Activated T-cell treated with anti-CD3 and anti-CD28 coated beads, Interleukin-2, amount 50 U/mL, for 48 hours (primary cell): ENCODE measurements around the gene EFCAB11.

Experiments used
- DNase-seq, 2 experiments: peaks; one replicate each; pipeline ENCODE4 v3.0.0-alpha.2; 2020

EFCAB11 gene

DNA sequence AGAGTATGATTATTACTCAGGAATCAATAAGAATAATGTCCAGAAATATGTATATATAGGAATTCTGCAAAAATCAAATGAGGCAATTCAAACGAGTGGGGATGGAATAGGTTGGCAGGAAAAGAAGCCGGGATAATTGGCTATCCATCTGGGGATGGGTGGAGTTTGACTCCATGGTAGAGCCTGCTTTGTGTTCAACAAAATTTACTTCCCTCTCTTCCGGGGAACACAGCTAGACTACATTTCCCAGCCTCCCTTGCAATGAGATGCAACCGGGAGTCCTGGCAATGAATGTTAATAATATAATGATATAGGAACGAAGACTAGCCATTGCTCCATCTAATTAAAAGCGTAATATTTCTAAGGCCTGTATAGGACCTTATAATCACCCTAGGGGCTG is 146.6 kb downstream of the EFCAB11 start:
- DNase-seq: no peak

DNA sequence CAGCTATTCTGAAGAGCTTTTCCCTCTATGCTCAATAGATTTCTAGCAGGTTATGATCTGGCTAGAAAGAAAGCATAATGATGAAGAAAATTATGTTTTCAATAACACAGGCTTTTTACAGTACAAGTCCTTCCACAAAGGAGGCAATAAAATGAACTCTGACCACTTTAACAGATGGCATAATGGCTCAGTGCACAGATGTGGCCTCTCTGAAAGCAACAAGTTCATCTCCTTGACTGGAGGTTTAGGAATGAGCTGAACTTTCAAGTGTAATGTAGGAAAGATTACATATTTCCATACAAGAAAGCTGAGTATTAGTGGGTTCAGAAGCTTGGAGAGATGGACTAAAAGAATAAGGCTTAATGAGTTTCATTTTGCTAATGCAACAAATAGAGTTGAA is 147.4 kb downstream of the EFCAB11 start:
- no peak for DNase-seq

DNA sequence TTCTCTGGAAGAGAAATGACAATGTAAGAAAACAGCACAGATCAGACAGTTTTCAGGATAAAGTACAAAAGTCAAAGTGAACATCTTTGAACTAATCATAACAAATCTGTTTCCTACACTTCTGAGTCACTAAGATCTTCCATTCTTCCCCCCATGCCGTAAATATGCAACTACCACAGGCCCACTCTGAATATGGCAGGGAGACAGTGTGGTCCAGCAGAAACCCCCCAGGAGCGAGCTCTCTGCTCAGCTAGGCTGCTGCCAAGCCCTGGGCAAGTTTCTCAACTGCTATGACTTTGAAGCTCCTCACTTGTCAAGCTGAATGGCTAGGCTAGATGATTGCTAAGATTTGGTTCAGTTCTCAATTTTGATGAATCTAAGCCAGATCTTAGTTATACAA is 148.1 kb downstream of the EFCAB11 start:
- no peak for DNase-seq

DNA sequence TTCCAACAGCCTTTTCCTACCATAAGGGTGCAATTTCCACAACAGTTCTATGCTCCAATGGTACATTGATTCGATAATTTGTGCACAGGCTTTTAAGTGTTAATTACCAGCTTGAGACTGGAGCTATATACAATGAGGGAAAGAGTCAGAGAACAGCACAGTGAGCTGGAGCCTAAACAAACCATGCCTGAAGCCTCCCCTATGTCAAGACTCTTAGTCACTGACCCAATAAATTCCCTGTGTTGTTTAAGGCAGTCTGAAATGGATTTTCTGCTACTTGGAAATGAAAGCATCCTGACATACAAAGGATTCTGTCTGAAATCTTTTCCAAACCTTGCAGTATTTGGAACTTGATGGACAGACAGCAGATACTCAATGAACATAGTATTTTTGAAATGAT is 149.0 kb downstream of the EFCAB11 start:
- DNase-seq: no peak

DNA sequence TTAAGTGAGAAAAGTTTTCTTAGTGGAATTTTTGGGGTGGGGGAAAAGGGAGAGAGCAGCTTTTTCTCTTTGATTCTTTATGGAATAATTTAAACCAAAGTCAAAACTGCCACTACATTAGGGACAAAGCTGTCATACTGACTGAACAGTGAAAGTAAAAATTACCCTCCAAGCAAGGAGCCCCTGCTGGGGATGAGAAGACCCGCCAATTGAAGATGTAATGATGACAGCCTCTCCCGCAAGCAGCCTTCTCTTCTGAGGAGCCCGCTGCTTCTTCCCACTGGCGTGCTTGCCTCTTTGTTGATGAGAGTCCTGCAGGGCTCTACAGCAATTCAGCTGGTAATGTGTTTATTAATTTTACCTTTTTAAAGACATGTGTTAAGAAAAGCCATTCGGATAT is 151.0 kb downstream of the EFCAB11 start:
- DNase-seq: no peak

DNA sequence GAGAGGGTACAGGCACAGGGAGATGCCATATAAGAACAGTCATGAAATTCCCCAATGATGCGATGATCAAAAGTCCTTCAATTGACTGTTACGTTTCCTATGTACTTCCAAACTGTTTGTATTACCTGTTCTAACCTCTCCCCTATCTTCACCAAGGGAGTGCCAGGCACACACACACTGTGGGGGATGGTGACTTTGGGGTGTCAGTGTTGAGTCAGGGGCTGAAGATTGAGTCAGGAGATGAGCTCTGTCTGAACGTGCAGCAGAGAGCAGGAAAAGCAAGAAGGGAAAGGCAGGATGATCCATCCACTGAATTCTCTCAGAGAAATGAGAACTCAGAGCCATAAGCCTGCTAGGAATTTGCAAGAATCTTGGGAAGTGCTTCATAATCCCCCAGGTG is 153.4 kb downstream of the EFCAB11 start:
- no peak for DNase-seq

DNA sequence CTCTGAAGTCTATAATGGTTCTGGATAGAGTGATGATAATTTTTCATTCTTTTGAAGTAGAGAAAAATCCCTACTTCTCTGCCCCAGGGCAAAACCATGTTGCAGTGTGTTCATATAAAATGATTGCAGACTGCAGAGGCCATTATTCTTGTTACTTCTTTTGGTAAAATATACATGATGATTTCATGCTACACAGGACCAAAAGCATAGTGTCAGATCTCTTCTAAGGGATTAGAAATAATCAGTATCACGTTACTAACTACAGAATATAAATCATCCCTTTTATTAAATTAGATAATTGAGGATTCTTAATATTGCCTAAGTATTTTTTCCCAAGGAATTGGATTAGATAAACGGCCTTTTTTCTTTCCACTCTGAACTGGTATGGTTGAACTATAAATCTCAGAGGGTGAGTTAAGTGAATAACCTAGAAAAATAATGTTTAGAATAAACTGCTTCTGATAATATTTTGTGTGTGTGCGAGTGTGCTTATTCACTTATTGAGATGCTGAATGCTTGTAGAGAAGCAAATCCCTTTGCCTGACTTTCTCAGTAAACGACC is 156.2 kb downstream of the EFCAB11 start:
- no peak for DNase-seq

DNA sequence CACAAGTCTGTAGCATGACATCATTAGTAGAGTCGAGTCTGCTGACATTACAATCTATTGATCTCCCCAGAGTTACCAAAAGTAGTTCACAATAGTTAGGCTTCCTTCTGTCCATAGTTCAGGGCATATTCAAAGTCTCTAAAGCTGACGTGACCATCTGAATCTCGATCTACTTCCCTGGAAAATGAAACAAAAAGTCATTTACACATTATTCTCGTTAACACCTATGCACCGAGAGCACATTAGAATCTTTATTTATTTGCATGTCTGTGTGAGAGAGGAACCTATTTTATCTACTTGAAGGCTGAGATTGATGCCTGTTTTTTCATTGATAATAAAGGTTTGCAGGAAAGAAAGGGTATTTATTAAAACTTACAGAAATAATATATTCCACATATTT is 157.4 kb downstream of the EFCAB11 start:
- no peak for DNase-seq

DNA sequence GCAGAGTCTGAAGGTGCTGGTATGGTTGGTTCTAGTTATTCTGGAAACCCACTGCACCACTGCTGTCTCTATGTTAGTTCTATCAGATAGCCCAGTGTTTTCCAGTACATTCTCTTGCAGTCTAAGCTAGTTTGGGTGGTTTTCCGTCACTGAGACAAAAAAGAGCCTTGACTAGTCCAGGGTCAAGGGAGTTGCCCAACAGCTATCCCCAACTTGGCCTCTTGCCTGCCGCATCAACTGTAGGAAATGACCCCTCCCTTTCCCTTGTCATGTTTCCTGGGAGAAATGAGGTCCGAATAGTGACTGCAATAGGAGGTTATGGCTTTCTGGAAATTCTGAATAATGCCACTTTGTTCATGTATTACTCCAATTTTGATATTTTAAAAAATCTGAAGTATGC is 160.4 kb downstream of the EFCAB11 start:
- no peak for DNase-seq

DNA sequence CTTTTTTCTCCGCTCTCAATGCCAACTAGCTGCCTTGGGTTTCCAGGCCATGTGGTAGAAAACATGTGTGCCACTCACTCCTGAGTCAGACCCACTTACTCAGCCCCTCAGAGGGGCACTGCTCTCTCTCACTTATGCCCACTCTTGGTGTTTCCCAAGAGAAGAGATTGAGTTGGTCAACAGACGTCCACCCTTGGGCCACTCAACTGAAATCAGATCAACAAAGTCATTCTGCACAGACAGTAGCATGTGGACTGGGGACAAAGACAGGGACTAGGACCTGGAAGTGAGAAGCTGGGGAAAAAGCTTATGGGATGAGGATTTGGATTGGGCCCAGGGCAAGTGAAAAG is 161.2 kb downstream of the EFCAB11 start:
- no peak for DNase-seq

DNA sequence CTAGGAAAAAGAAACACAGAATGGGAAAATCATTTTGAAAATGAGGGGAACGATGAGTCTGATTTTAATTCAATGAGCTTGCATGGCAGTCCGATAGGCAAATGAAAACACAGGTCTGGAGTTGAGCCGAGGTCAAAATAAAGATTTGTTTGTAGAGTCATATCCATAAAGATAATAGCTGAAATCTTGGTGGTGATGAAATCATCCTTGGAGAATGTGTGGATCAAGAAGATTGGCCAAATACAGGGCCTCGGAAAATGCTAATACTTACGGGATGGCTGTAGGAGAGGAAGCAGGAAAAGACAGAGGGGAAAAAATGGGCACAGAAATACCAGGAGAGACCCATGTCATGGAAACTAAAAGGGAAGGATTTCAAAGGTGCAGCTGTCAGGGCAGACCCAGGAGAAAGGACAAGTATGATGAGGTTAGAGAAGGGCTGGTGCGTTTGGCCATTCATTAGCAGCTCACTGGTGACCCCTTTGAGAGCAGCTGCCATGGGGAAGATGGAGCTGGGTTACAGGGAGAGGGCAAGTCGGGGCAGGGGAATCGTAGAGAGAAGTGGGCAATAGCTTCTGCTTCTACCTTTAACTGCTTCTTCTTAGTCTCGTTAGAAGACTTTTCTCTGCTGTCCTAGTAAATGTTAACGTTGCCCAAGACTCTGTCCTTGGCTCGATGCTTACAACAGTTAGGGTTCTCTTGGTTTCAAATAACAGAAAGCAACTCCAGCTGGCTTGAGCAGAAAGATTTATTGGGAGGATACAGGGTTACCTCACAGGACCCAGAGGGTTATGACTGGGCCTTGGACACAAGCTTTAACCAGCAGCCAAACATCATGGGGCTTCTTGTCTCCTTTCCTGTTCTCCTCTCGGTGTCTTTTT is 161.8 kb downstream of the EFCAB11 start:
- no peak for DNase-seq

DNA sequence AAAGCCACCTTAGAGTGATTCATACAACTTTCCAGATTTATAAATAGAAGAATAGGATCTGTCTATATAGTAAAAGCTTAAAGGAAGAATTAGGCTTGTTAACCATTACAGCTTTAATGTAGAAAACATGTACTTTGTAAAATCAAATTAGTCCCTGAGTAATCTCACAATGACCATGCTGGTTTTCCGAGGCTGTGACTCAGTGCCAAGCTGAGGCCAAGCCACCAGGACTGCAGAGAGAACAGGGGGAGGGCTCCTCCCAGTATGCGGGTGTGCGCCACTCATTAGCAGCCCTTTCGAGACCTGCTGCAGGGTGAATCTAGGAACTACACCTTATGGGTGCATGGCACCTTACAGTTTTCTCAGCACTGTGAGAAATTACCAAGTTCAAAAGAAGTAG is 167.0 kb downstream of the EFCAB11 start:
- DNase-seq: no peak

DNA sequence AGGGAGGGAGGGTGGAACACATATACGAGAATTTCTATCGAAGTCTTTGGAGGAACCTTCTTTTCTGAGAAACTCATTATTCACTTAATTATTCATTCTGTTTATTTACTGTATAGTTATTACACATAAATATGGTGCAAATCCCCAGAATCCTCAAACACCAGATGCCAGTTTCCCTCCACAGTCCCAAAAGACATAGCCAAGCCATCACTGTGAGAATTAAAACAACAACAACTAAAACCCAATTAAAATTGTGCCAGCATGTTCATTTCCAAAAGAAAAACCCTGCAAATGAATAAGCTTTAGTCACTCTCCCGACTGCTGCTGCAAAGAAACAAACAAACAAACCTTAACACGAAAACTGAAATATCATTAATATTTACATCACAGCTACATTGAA is 173.5 kb downstream of the EFCAB11 start:
- no peak for DNase-seq

DNA sequence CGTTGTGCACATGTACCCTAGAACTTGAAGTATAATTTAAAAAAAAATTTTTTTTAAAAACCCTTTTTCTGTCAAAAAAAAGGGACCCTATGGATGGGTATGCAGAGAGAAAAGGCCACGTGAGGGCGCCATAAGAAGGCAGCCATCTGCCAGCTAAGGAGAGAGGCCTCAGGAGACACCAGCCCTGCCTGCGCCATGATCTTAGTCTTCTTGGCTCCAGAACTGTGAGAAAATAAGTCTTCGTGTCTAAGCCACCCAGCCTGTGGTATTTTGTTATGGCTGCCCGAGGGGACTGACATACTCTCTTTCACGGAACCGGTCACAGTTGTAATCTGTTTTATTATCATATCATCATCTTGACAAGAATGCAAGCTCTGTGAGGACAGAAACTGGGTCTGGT is 174.8 kb downstream of the EFCAB11 start:
- DNase-seq: no peak

DNA sequence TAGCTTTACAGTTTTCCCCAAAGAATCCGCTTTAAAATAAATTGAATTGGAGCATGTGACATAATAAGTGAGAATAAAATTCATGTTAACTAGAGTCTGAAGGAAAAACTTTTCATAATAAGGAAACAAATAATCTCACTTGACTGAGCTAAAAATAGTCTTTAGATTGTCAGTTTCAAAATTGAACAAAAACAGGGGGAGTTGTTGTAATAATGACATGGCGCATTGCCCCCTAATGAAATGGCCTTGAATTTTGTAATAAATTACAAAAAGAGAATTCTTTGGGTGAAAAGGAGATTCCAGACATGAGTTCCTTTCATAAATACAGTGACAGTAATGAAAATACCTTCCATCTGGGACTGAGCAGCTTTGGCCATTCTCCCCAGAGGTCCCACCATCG is 178.6 kb downstream of the EFCAB11 start:
- no peak for DNase-seq

DNA sequence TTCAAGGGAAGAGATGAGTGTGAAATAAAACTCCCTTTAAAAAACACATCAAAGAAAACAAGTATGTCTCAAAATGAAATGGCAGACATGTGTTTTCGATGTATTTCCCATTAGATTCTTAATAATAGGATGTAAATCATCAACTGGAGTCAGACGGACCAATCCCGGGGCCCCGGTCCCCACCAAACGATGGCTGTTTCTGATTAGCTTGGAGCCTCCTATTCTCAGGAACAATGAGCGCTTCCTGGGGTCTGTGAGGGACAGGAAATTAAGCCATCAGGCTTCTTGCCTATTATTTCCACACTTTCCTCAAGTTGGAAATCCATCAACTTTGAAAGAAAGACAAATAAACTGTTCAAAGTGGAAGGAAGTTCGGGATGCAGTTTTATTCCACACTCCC is 179.4 kb downstream of the EFCAB11 start:
- no peak for DNase-seq

DNA sequence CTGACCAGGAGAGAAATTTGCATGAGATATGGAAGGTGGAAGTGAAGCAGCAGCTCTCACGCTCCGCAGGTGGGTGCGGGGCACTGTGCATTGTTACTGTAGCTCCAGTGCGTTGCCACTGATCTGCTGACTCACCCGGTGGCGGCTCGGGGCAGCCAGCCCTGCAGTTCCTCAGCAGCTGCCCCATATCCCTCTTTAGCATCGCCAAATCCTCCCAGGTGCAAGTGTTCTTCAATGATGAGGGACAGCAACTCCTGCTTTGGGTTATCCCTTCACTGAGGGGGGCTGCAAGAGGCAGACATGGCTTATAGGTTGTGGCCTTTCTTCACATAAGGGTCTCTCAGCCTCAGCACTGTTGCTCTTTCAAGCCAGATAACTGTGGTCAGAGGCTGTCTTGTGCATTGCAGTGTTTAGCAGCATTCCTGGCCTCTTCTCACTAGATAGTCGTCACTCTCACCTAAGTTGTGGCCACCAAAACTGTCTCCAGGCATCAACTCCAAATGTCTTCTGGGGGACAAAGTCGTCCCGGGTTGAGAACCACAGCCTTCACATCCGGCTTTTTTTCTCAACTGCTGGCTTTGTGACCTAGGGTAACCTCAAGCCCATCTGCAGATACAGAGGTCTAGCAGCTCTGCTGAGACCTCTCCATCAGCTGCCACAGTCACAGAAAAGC is 180.8 kb downstream of the EFCAB11 start:
- DNase-seq: peak; percentile 71 to 77

DNA sequence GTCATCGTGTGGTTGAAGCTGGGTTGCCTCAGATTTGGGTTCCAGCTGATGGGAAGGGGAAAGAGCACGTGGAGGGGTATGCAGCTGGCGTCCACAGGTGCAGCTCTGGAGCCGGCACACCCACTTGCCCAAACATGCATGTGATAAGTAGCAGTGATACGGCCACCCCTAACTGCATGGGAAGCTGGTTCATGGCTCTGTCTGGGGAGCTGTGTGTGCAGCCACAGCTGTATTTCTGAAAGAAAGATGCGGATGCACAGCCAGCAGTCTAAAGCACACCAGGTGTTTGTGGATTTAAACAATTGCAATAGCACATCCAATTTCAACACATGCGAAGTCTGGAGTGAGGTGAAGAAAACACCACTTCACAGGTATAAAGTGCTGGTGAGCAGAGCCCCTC is 181.4 kb downstream of the EFCAB11 start:
- no peak for DNase-seq

DNA sequence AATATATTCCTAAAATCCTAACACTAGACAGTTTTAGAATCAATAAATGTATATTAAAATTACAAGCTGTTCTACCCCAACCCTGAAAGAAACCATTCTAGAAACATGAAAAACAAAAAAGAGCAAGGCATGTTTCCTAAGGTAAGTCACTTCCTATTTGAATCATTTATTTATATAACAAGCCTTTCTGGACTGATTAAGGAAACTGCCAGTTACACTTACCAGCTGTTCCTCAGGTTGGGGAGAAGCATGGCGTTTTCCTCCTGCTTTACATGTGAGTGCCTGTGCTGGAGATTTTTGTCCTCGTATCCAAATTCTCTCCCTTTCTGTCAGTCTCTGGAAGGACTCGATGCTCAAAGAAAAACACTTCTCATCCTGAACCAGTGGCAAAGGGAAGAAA is 183.3 kb downstream of the EFCAB11 start:
- no peak for DNase-seq

DNA sequence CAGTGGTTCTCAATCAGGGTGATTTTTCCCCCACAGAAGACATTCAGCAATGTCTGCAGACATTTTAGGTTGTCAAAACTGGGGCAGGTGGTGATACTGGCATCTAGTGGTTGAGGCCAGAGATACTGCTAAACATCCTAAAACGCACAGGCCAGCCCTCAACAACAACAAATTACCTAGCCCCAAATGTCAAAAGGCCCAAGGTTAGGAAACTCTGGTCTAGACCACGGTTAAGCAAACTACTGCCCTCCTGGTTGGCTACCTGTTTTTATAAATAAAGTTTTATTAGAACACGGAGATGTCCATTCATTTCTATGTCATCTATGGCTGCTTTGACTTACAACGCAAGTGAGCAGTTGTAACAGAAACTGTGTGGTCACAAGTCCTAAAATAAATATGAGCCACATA is 186.7 kb downstream of the EFCAB11 start:
- DNase-seq: peak; percentile 66 to 74

DNA sequence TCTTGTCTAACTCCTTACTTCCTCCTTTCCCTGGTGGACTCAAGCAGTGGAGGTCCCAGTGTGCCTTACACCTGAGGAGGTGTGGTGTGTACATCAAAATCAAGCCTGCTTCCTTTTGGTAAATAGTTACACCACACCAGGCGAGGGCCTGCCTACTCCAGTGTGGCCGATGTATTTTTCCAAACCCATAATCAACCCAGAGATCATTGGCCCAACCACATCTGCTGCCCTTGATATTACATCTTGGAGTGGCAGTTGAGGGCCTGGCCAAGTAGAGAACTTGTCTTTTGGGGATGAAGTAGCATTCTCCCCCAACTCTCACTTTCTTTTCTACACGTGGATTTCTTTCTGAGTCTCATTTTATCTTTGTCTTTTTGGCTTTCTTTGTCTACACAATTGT is 187.4 kb downstream of the EFCAB11 start:
- no peak for DNase-seq

DNA sequence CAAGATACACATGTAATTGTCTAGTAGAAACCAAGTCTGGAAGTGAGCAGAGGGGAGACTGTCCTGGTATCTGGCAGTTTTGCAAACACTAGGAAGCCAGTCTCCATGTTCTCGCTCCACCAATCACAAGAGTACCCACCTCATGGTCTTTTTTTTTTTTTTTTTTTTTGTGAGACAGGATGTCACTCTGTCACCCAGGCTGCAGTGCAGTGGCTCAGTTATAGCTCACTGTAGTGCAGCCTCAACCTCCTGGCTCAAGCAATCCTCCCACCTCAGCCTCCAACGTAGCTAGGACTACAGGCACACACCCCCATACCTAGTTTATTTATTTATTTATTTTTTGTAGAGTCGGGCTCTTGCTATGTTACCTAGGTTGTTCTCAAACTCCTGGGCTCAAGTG is 189.2 kb downstream of the EFCAB11 start:
- DNase-seq: no peak

DNA sequence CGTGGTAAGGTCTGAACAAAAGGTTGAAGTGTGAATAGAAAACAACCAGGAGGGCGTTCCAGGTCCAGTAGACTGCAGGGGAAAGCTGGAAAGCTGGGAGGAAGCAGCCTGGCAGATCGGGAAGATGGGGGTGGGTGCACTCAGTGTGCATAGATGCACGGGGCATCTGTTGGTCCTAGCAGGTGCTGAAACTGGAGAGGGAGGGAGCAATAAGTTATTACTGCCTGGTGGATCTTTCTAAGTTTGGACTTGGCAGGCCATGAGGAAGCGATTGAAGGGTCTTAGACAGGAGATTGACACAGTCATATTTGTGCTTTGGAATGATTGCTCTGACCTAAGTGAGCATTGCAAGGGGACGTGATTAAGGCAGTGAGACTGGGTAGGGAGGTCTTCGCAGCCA is 194.4 kb downstream of the EFCAB11 start:
- no peak for DNase-seq

DNA sequence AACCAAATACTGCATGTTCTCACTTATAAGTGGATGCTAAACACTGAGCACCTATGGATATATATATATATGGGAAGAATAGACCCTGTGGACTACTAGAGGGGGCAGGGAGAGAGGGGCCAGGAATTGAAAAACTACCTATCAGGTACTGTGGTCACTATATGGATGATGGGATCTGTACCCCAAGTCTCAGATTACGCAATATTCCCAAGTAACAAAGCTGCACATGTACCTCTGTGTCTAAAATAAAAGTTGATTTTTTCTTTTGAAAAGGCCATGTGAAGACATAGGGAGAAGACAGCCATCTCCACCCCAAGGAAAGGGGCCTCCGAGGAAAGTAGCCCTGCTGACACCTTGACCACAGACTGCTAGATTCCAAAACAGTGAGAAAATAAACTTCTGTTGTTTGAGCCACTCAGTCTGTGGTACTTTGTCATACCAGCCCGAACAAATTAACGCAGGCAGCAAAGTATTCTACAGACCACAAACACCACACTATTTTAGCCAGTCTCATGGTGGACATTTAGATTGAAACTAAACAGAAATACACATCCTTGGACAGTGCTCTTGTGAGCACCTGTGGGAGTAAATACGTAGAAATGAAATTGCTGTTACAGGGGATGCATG is 197.1 kb downstream of the EFCAB11 start:
- no peak for DNase-seq
